ENCODE data around the gene DIAPH1.

- TF ChIP-seq CTCF (conservative IDR thresholded peaks at IDR 0.05), result peak; percentile 96
- TF ChIP-seq EZH2 (IDR thresholded peaks at IDR 0.05; ENCODE audit: low read depth), result no peak
Measured at GRCh38 chr5:141567513-141568117, 51.2 kb downstream of the DIAPH1 start.

Measured in PC-9 (cell line).